ENCODE results near the gene PDE3A. TPM values are rescaled to one million over a fixed set of nuclear protein-coding genes. Genes with fewer than 3 reads are reported as not detected.

PDE3A gene
- total RNA-seq, 2 donors from 2014 or later: not detected

DNA sequence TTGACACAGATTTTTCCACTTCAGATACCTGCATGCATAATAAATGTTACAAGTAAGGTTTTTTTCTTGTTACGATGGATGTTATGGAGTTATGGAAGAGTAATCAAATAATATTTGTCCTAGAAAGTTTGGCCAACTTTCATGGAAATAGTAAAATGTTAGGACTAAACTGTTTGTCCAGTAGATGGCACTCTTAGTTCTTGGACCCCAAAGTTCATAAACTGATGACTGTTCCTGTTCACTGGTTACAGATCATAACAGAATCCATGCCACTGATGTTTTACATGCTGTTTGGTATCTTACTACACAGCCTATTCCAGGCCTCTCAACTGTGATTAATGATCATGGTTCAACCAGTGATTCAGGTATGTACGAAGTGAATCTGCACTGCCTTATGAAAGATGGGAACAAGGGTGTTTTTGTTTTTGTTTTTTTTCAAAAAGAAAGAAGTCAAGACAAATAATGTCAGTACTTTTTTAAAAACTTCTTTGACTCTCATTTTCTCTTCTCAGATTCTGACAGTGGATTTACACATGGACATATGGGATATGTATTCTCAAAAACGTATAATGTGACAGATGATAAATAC lies 278.0 kb downstream of the PDE3A start:
- no peak overlapping the region for H3K4me3 Mint-ChIP-seq
- no peaks in the 10 kb centered on the region for H3K4me1 Mint-ChIP-seq (ENCODE audit: low read depth)
- peak in 1 of 2 donors; percentile 23 for ATAC-seq (replicated peaks in 1 of 2)
- no peaks in the 10 kb centered on the region for H3K36me3 Mint-ChIP-seq (ENCODE audit: insufficient read depth in 2 of 2)
- DNase-seq: no peak
- no peaks in the 10 kb centered on the region for H3K9me3 Mint-ChIP-seq
- H3K27ac Mint-ChIP-seq: no peak overlapping the region
- H3K27me3 Mint-ChIP-seq (ENCODE audit: low read depth): no peaks in the 10 kb centered on the region

GRCh38 chr12:20653871-20654270 lies 285.5 kb downstream of the PDE3A start:
- no peak for DNase-seq
- Mint-ChIP-seq H3K9me3 (peaks cover 0 to 3% of the 10 kb centered on the region in 2 donors), H3K4me1 (ENCODE audit: low read depth) (no peaks in the 10 kb centered on the region)

DNA sequence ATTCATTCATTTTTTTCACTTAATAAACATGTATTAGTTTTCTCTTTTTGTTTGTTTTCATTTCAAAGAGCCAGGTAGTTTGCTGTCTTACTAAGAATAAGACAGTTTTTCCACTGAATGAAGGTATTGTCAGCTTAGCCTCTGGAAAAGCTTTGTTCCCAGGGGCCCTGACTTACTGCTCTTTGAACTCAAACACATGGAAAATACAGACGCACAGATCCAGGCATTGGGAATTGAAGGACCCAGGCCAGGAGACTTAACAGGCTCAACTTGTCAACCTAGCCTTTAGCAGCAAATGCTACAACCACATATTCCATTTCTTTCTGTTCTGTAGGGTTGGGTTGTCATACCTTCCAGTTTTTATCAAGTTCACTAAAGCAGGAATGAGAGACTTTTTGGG lies 288.3 kb downstream of the PDE3A start:
- H3K36me3 Mint-ChIP-seq (ENCODE audit: insufficient read depth in 2 of 2): no peaks in the 10 kb centered on the region
- H3K27me3 Mint-ChIP-seq (ENCODE audit: low read depth): no peaks in the 10 kb centered on the region
- no peaks in the 10 kb centered on the region for H3K4me1 Mint-ChIP-seq (ENCODE audit: low read depth)
- H3K4me3 Mint-ChIP-seq: no peak overlapping the region
- ATAC-seq (replicated peaks in 1 of 2) (no peak), DNase-seq (no peak)
- H3K27ac Mint-ChIP-seq: no peak overlapping the region
- peaks cover 6 to 9% of the 10 kb centered on the region in 2 donors for H3K9me3 Mint-ChIP-seq

More at GRCh38 chr12:20653871-20654270, 285.5 kb downstream of the PDE3A start:
- Mint-ChIP-seq H3K27ac (no peak overlapping the region), H3K36me3 (ENCODE audit: insufficient read depth in 2 of 2) (no peaks in the 10 kb centered on the region), H3K4me3 (no peak overlapping the region), H3K27me3 (ENCODE audit: low read depth) (no peaks in the 10 kb centered on the region)
- ATAC-seq (replicated peaks in 1 of 2): no peak

GRCh38 chr12:20657496-20657895 lies 289.2 kb downstream of the PDE3A start:
- H3K9me3 Mint-ChIP-seq: peaks cover 6 to 10% of the 10 kb centered on the region in 2 donors
- ATAC-seq (replicated peaks in 1 of 2): no peak
- H3K27me3 Mint-ChIP-seq (ENCODE audit: low read depth): no peaks in the 10 kb centered on the region
- H3K4me3 Mint-ChIP-seq: no peak overlapping the region
- H3K36me3 Mint-ChIP-seq (ENCODE audit: insufficient read depth in 2 of 2): no peaks in the 10 kb centered on the region
- no peak overlapping the region for H3K27ac Mint-ChIP-seq
- DNase-seq: no peak
- no peaks in the 10 kb centered on the region for H3K4me1 Mint-ChIP-seq (ENCODE audit: low read depth)

DNA sequence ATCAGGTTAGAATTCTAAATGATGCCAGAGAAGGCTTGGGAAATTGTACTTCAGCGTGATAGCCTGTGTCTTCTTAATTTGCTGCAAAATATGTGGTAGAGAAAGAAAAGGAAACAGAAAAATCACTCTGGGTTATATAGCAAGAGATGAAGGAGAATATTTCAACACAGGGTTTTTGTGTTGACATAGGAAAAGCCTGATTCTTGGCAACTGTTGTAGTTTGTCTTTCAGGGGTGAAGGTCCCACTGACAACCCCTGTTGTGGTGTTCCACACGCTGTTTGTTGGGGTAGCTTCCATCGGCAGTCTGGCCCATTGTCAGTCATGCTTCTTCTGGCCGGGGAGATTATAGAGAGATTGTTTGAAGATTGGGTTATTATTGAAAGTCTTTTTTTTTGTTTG lies 313.0 kb downstream of the PDE3A start:
- no peaks in the 10 kb centered on the region for H3K4me1 Mint-ChIP-seq (ENCODE audit: low read depth)
- H3K9me3 Mint-ChIP-seq: peaks cover 4 to 6% of the 10 kb centered on the region in 2 donors
- no peak overlapping the region for H3K27ac Mint-ChIP-seq
- no peaks in the 10 kb centered on the region for H3K36me3 Mint-ChIP-seq (ENCODE audit: insufficient read depth in 2 of 2)
- H3K27me3 Mint-ChIP-seq (ENCODE audit: low read depth): no peaks in the 10 kb centered on the region
- ATAC-seq (replicated peaks in 1 of 2) (no peak), DNase-seq (no peak)
- H3K4me3 Mint-ChIP-seq: no peak overlapping the region

DNA sequence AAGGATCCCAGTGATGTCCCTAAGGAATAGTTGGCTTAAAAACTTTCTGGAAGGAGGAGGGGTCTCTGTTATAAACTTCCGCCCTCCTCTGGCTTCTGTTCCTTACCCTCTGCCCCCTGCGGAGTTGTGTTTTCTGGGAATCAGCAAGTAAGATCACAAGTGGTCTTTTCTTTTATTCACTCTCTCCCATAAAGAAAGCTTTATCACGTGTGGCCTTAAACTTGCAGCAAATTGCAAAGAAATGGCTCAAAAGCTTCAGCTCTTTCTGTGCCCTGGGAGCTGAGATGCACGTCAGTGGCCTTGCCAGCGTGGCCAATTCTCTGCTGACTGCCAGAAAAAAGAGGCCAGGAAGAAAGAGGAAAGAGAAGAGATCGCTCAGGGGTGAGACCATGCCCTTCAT lies 326.9 kb downstream of the PDE3A start, which contains the start of gene SLCO1C1:
Gene SLCO1C1, plus strand, starts transcription at position 101 of the 400 bp plus-strand sequence. CDS start 4,245 bp downstream, outside the sequence.
- no peak for DNase-seq
- Mint-ChIP-seq H3K4me3 (no peak within 1 kb of the TSS), H3K4me1 (ENCODE audit: low read depth) (no peaks in the 10 kb centered on the region), H3K27me3 (ENCODE audit: low read depth) (no peaks in the 10 kb centered on the region), H3K9me3 (no peaks in the 10 kb centered on the region), H3K36me3 (ENCODE audit: insufficient read depth in 2 of 2) (no peaks in the 10 kb centered on the region), H3K27ac (no peak within 1 kb of the TSS)
- no peak for ATAC-seq (replicated peaks in 1 of 2)

DNA sequence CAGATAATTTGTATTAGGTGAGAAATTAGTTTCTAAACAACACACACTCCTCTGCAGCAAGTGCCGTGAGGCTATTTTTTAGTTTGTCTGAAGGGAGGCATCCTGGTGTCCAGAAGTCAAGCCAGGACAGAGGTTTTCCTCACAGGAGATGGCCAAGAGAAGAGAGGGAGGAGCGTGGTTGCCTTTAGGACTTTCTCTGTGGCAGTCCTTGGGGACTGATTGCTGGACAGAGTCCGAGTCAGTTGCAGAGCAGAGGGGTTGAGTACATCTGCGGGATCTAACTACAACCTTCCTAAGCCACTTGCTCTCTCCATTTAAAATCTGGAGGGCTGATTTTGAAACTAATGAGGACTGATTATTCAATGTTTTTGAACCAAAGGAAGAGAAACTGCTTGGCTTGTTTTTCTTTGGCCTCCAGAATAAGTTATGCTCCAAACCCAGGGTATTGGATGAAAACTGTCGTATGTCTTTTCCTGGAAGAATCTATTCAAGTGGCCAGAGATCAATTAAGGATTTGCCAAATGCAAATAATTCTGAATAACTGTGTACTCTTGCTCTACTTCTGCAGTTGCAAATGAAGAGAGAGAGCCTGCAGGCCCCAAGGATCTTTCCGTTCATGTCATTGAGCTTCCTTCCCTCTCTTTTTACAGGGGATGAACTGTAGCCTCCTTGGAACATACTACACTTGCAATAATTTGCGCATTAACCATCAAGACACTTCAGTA lies 328.0 kb downstream of the PDE3A start:
- DNase-seq: no peak
- no peak for ATAC-seq (replicated peaks in 1 of 2)
- Mint-ChIP-seq H3K36me3 (ENCODE audit: insufficient read depth in 2 of 2) (no peaks in the 10 kb centered on the region), H3K27ac (no peak overlapping the region), H3K4me1 (ENCODE audit: low read depth) (no peaks in the 10 kb centered on the region), H3K9me3 (no peaks in the 10 kb centered on the region), H3K4me3 (no peak overlapping the region), H3K27me3 (ENCODE audit: low read depth) (no peaks in the 10 kb centered on the region)

- no peak overlapping the region for H3K4me3 Mint-ChIP-seq
- no peak for ATAC-seq (replicated peaks in 1 of 2)
- DNase-seq: no peak
- no peaks in the 10 kb centered on the region for H3K36me3 Mint-ChIP-seq (ENCODE audit: insufficient read depth in 2 of 2)
- no peaks in the 10 kb centered on the region for H3K27me3 Mint-ChIP-seq (ENCODE audit: low read depth)
- H3K27ac Mint-ChIP-seq: no peak overlapping the region
- H3K9me3 Mint-ChIP-seq: peaks cover 0 to 2% of the 10 kb centered on the region in 2 donors
- H3K4me1 Mint-ChIP-seq (ENCODE audit: low read depth): no peaks in the 10 kb centered on the region
Measured at GRCh38 chr12:20701106-20701505, 332.8 kb downstream of the PDE3A start.

DNA sequence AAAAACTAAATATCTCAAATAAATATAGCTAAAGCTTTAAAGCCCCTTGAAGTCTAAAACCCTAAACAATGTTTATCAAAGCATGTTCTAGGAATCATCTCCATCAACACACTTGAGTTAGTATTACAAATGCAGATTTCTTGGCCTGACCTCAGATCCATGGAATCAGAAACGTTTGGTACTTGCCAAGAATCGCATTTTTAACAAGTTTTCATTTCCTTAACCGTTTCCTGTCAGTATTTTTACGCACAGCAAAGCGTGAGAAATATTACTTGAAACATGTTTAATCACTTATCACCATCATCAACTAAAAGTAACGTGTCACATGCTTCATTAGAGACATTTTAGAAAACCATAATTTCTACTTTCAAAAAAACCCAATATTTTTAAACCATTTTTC lies 336.5 kb downstream of the PDE3A start:
- peaks cover 0 to 4% of the 10 kb centered on the region in 2 donors for H3K9me3 Mint-ChIP-seq
- ATAC-seq (replicated peaks in 1 of 2): no peak
- H3K4me1 Mint-ChIP-seq (ENCODE audit: low read depth): no peaks in the 10 kb centered on the region
- no peaks in the 10 kb centered on the region for H3K36me3 Mint-ChIP-seq (ENCODE audit: insufficient read depth in 2 of 2)
- H3K27me3 Mint-ChIP-seq (ENCODE audit: low read depth): no peaks in the 10 kb centered on the region
- no peak for DNase-seq
- H3K4me3 Mint-ChIP-seq: no peak overlapping the region
- H3K27ac Mint-ChIP-seq: no peak overlapping the region

- no peak for ATAC-seq (replicated peaks in 1 of 2)
Measured at GRCh38 chr12:20711846-20712245, 343.5 kb downstream of the PDE3A start.

DNA sequence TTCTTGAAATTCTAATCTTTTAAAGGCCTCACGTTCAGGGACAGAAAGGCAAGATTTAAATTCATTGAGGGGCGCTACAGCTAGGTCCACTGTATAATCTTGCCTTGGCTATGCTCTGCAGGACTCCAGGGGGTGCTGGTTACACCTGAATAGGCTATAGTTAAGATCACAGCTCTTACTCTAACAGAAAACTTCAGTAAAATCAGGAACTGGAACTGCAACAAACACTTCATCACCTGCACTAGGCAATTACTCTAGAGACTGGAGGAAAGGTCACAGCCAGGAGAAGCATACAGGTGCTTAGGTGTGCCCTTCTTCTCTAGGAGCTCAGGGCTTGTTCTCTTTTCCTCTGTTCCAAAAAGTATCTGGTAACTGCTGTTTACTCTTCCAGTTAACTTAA lies 347.7 kb downstream of the PDE3A start:
- H3K27ac Mint-ChIP-seq: no peak overlapping the region
- H3K36me3 Mint-ChIP-seq (ENCODE audit: insufficient read depth in 2 of 2): no peaks in the 10 kb centered on the region
- no peaks in the 10 kb centered on the region for H3K9me3 Mint-ChIP-seq
- H3K4me1 Mint-ChIP-seq (ENCODE audit: low read depth): no peaks in the 10 kb centered on the region
- ATAC-seq (replicated peaks in 1 of 2): no peak
- DNase-seq: no peak
- no peaks in the 10 kb centered on the region for H3K27me3 Mint-ChIP-seq (ENCODE audit: low read depth)
- no peak overlapping the region for H3K4me3 Mint-ChIP-seq

More at GRCh38 chr12:20711846-20712245, 343.5 kb downstream of the PDE3A start:
- Mint-ChIP-seq H3K27ac (no peak overlapping the region), H3K4me3 (no peak overlapping the region), H3K9me3 (peaks cover 0 to 2% of the 10 kb centered on the region in 2 donors), H3K27me3 (ENCODE audit: low read depth) (no peaks in the 10 kb centered on the region), H3K36me3 (ENCODE audit: insufficient read depth in 2 of 2) (no peaks in the 10 kb centered on the region), H3K4me1 (ENCODE audit: low read depth) (no peaks in the 10 kb centered on the region)
- no peak for DNase-seq

DNA sequence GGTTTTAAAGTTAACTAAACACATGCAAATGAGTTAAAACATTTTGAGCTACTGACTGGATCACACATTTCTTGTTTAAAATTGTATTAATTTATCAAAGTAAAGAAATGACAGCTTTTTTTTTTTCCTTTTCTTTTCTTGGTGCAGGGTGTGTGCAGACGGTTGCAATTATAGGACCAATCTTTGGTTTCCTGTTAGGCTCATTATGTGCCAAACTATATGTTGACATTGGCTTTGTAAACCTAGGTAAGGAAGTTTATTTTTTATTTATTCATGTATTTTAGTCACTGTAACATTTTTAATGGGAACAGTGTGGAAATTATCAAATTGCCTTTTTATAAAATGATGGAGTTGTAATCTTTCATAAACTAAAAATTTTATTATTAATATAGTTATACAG lies 348.6 kb downstream of the PDE3A start:
- Mint-ChIP-seq H3K27ac (no peak overlapping the region), H3K4me1 (ENCODE audit: low read depth) (no peaks in the 10 kb centered on the region), H3K9me3 (no peaks in the 10 kb centered on the region), H3K4me3 (no peak overlapping the region), H3K36me3 (ENCODE audit: insufficient read depth in 2 of 2) (no peaks in the 10 kb centered on the region), H3K27me3 (ENCODE audit: low read depth) (no peaks in the 10 kb centered on the region)
- DNase-seq (no peak), ATAC-seq (replicated peaks in 1 of 2) (no peak)

DNA sequence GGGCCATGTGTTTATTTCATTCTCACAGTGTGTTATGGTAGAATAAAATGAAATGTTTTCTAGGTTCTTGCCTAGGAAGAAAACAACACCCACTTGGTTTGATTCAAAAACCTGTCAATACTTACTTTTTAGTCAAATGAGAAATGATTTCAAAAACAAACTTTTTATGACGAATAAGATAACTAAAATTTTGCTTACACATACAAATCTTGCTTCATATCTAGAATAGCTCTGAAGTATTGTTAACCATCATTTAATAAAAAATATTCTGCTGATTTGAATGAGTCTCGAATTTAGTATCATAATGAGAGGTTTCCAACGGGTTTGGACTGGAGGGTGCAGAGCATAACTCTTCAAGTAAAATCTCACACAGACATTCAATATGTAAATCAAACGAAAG lies 350.0 kb downstream of the PDE3A start:
- Mint-ChIP-seq H3K27me3 (ENCODE audit: low read depth) (no peaks in the 10 kb centered on the region), H3K4me3 (no peak overlapping the region), H3K4me1 (ENCODE audit: low read depth) (no peaks in the 10 kb centered on the region), H3K27ac (no peak overlapping the region), H3K9me3 (no peaks in the 10 kb centered on the region), H3K36me3 (ENCODE audit: insufficient read depth in 2 of 2) (no peaks in the 10 kb centered on the region)
- DNase-seq (no peak), ATAC-seq (replicated peaks in 1 of 2) (no peak)

DNA sequence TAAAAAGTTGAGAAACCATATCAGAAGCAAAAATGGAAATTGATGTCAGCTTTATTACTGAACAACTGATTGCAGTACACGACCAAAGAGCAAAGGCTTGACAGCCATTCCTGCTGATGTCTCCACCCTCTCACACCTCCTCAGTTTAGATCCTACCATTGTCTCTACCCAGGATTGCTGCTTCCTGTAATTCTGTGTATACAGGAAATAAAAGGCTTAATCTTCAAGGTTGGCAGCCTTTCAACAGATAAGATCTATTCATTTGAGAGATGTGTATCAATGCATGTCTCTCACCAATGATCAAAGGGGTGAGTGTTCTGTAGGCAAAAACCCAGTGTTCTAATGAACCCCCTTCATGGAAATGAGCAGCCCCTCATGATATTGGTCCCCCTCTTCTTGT lies 353.8 kb downstream of the PDE3A start:
- H3K27ac Mint-ChIP-seq: no peak overlapping the region

More for the DNA sequence above, 353.8 kb downstream of the PDE3A start:
- DNase-seq (no peak), ATAC-seq (replicated peaks in 1 of 2) (no peak)
- H3K4me1 Mint-ChIP-seq (ENCODE audit: low read depth): no peaks in the 10 kb centered on the region
- no peaks in the 10 kb centered on the region for H3K27me3 Mint-ChIP-seq (ENCODE audit: low read depth)
- H3K36me3 Mint-ChIP-seq (ENCODE audit: insufficient read depth in 2 of 2): no peaks in the 10 kb centered on the region
- H3K4me3 Mint-ChIP-seq: no peak overlapping the region
- no peaks in the 10 kb centered on the region for H3K9me3 Mint-ChIP-seq

All from activated T-cell treated with anti-CD3 and anti-CD28 coated beads, Interleukin-2, amount 50 U/mL, for 72 hours (primary cell).